ENCODE results near the gene GZMB.

Gene GZMB

DNA sequence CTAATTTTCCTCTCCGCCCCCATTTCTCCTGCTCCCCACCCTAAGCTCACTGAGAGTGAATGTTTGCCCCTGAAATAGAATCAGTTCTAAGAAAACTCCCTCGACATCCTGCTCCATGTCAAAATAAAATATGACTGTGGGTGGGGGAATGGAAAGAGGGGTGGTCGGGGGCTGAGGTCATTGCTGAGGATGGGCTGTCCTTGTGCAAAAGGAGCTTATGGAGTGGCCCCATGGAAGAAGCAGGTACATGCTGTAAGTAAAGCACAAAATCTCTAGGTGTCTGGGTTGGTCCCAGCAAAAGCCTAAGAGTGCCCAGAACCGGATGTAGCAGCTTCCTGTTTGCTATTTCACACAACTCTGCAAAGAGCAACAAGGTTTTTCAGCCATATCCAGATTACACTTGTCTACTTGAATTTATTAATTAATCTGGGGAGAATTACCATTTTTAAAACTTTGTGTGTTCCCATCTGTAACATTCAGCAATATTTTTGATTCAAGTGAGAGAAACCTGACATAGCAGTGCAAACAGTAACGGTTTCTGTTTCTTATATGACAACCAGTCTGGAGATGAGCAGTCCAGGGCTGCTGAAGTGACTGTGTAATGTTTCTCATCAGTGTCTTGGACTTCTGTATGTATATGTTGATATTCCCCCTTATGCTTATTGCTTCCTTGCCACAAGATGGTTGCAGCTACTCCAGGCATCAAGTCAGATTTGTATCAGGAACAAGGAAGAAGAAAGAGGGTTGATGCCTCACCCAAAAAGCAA is 40.4 kb upstream of the GZMB start:
- in situ Hi-C loops (cut with HindIII; ENCODE audit: low sequenced_read_pairs): no loop called here
- H3K4me3 ChIP-seq (ENCODE audit: low read depth, low read length): no peak overlapping the region
- TF ChIP-seq CTCF (IDR thresholded peaks at IDR 0.05; ENCODE audit: low read depth, low read length, missing control alignments): no peak
- no peak for DNase-seq (ENCODE audit: low read depth)

DNA sequence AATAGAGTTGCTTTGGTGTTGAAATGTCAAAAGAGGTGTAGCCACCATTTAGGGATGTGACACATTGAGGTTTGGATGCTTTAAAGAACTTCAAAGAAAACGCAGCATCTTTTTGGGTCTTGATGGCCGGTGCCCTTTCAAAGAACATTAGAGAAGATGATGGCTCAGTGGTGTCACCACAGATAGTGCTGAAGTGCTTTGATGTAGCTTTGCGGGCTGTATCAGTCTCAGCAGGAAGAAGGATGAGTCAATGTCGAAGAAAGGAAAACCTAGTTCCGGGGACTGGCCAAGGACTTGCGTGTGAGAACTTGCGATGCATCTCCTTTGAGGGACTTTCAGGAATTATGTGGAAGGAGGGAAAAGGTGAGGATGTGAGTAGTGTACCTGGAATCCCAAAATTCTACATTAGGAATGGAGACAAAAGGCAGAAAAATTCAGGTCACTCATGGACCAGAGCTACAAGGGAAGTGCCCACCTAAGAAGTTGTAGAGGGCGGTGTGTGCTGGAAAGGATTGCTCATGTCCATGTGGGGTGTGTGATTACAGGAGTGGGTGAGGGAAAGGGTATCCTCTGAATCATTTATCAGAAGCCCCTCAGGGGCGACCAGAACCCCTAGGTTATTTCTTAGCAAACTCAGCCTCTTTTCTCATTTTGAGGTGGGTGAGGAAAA is 39.7 kb upstream of the GZMB start:
- no peak overlapping the region for H3K4me3 ChIP-seq (ENCODE audit: low read depth, low read length)
- no peak for DNase-seq (ENCODE audit: low read depth)
- in situ Hi-C loops (cut with HindIII; ENCODE audit: low sequenced_read_pairs): no loop called here
- TF ChIP-seq CTCF (IDR thresholded peaks at IDR 0.05; ENCODE audit: low read depth, low read length, missing control alignments): no peak

DNA sequence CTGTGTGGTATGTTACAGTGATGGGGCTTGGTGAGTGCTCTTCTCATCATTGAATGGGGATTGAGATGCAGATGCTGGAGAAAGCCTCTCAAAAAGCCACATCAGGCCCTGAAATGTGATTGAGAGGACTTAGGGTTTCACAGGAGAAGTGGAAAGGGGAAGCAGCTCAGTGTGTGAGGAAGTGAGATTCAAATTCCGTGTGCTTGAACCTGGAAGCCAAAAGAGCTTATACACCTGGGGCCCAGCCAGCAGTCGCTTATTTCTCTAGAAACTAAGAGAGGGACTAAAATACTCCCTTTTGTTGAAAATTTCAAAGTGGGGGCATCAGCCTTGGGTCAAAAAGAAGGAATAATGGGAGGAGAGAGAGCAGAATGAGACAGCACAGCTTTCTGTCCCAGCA is 39.1 kb upstream of the GZMB start:
- in situ Hi-C loops (cut with HindIII; ENCODE audit: low sequenced_read_pairs): no loop called here
- H3K4me3 ChIP-seq (ENCODE audit: low read depth, low read length): no peak overlapping the region
- TF ChIP-seq CTCF (IDR thresholded peaks at IDR 0.05; ENCODE audit: low read depth, low read length, missing control alignments): no peak
- no peak for DNase-seq (ENCODE audit: low read depth)

DNA sequence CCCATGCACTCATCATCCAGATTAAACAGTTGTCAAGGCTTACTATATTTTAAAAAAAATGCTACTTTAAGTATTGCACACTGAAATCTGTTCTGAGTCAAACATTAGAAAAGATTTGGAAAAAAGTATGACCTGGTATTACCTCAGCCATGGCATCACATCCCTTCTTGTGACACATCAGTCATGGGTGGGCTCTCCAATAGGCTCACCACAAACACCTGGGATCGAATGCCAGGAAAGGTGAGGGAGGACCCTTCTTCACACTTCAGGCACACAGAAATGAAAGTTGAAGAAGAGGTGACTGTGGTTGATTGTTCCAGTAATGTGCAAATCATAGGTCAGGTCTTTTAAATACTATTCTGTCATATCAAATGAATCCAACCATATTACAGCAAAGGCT is 36.6 kb upstream of the GZMB start:
- no peak overlapping the region for H3K4me3 ChIP-seq (ENCODE audit: low read depth, low read length)
- TF ChIP-seq CTCF (IDR thresholded peaks at IDR 0.05; ENCODE audit: low read depth, low read length, missing control alignments): no peak
- DNase-seq (ENCODE audit: low read depth): no peak
- in situ Hi-C loops (cut with HindIII; ENCODE audit: low sequenced_read_pairs): no loop called here

- DNase-seq (ENCODE audit: low read depth): no peak
- no peak for TF ChIP-seq CTCF (IDR thresholded peaks at IDR 0.05; ENCODE audit: low read depth, low read length, missing control alignments)
- in situ Hi-C loops (cut with HindIII; ENCODE audit: low sequenced_read_pairs): no loop called here
- no peak overlapping the region for H3K4me3 ChIP-seq (ENCODE audit: low read depth, low read length)
These were observed 35.7 kb upstream of the GZMB start for GRCh38 chr14:24669651-24670050.

- in situ Hi-C loops (cut with HindIII; ENCODE audit: low sequenced_read_pairs): no loop called here
- TF ChIP-seq CTCF (IDR thresholded peaks at IDR 0.05; ENCODE audit: low read depth, low read length, missing control alignments): no peak
- DNase-seq (ENCODE audit: low read depth): no peak
- no peak overlapping the region for H3K4me3 ChIP-seq (ENCODE audit: low read depth, low read length)
These were observed 31.5 kb upstream of the GZMB start for GRCh38 chr14:24665440-24665991.
